Subcutaneous adipose tissue (tissue), 4 donors: ENCODE data around the gene LTBP2. TPM values are rescaled to one million over a fixed set of nuclear protein-coding genes. Genes with fewer than 3 reads are reported as not detected.

ENCODE experiments used
- total RNA-seq, 4 donors: library from RNA; depleted of rRNA; stranded (reverse); fragments of >200 nt; gene quantifications; one replicate each; pipeline ENCODE4 v1.1.0, GENCODE V29; 2016
- TF ChIP-seq, protein P1 (sequence below): fragments of 450-650 bp; IDR thresholded peaks from one replicate; pipeline ENCODE4 v1.5.1; 2016; ENCODE audit warnings: low read depth, mild to moderate bottlenecking, control low read depth, antibody characterized with exemption, moderate library complexity

Gene LTBP2
- total RNA-seq, 4 donors from 2014 or later = 39.6 to 109 (median 64.3) TPM

DNA sequence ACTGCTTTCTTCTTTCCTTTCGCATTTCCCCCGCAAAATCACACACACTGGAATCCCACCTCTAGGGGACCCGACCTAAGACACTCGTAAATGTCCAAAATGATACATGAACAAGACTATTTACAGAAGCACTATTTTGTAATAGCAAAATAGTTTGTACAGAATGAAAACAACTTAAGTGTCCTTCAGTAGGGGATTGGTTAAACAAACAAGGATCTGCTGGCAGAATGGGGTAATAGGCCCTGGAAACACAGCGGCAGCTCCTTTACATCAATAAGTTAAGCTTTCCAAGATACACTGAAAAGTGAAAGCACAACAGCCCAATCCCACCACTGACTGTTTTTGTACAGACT is 48.8 kb downstream of the LTBP2 start:
- TF ChIP-seq, protein P1, sequence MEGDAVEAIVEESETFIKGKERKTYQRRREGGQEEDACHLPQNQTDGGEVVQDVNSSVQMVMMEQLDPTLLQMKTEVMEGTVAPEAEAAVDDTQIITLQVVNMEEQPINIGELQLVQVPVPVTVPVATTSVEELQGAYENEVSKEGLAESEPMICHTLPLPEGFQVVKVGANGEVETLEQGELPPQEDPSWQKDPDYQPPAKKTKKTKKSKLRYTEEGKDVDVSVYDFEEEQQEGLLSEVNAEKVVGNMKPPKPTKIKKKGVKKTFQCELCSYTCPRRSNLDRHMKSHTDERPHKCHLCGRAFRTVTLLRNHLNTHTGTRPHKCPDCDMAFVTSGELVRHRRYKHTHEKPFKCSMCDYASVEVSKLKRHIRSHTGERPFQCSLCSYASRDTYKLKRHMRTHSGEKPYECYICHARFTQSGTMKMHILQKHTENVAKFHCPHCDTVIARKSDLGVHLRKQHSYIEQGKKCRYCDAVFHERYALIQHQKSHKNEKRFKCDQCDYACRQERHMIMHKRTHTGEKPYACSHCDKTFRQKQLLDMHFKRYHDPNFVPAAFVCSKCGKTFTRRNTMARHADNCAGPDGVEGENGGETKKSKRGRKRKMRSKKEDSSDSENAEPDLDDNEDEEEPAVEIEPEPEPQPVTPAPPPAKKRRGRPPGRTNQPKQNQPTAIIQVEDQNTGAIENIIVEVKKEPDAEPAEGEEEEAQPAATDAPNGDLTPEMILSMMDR = no peak

DNA sequence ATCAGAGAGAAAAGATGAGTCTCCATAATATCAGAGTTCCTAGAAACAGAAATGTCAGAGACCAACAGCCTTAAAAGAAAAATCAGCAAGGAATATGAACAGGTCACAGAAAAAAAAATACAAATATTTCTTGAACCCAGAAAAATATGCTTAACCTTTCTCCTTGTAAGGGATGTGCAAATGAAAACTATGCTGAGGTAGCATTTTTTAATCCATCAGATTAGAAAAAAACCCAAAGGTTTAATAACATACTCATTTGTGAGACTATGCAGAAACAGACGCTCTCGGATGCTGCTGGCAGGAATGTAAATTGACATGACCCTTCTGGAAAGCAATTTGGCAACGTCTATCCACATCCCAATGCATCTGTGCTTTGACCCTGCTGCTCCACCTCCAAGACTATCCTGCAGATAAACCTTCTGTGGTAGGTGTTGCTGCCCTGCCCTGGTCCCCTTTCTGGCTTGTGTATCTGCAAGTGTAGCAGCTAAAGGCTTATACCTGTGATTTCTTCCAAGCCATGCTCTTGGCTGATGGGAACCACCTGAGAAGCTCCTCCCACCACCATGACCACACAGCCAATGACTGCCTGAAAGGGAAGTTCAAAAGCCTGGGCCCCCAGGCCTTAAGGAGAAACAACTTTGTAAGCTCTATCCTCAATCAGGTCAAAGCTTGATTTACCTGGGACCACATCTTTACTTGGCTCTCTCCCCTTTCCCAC is 49.4 kb downstream of the LTBP2 start:
- TF ChIP-seq, protein P1 = no peak

DNA sequence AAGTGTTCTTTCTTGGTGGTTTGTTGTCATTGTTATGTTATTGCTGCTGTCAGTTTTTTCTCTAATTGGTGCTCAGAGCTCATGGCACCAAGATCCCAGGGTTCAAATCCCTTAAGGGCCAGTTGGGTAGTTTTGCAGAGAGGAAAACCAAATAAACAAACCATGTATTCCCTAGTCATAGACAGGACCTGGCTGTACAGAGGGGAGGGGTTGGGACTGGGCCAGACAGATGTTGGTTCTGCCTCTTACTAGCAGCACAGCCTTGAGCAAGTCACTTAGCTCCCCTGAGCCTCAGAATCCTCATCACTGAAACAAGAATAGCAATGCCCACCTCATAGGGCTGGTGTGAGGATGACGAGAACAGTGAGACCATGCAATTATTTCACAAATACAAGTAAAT is 53.4 kb downstream of the LTBP2 start:
- TF ChIP-seq, protein P1 = no peak

DNA sequence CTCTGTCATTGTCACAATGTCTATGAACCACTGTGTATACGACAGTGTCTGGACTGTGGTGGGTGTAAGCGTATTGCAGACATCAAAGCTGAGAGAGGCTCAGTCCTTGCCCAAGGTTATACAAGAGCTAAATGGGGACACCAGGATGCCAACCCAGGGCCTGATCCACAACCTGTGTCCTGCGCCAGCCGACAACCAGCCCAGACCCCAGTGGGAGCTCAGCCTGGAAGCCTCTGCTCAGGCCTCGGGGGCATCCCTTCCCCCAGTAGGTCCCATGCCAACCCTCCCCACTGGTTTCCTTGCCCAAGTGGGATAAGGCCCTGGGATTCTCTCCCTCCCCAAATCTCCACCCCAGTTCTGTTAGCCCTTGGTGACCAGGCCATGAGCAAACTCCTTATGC is 54.3 kb downstream of the LTBP2 start:
- TF ChIP-seq, protein P1 = no peak

DNA sequence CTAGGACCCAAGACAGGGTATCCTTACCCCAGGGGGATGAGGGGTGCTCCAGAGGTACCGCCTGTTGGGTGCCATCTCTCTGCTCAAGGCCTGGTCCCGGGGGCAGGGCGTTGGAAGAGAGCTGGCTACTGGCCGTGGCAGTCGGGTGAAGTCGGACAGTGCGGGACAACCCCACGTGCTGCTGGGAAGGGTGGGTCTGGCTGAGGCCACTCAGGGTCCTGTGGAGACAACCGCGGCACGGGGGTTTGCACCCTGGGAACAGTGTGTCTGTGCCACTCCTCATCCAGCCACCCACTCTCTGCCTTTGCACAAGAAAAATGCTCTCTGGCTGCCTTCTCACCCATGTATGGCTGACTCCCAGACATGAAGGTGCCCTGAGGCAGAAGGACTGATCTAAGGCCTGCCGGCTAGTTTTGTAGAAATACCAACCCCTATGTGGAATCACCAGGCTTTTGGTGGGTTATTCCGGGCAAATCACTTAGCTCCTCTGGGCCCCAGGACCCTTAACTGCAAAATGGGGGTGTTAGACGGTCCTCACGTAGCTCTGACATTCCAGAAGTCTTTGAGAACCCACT is 56.5 kb downstream of the LTBP2 start:
- TF ChIP-seq, protein P1 = no peak

DNA sequence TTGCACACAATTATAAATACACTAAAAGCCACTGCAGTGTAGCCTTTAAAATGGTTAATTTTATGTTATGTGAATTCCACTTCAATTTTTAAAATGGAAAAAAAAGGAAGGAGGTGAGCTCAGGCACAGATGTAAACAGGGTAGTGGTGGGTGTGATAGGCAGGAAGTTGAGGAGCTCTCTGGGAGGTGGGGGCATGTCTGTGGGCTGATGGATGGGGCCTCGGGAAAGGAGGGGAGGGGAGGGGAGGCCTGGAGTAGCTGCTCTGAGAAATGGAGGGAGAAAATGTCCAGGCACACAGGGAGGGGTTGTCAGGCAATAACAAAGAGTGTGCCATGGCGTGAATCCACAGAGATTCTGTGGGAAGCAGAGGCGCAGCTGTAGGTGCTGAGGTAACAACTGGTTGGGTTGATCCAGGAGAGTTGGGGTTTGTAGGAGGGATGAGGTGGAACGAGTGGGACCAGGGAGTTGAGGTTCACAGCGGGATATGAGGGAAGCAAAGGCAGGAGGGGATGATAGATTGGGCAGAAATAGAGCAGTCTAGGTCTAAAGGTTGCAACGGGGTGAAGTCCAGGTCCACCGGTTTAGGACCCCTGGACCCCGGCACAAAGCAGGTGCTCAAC is 57.2 kb downstream of the LTBP2 start:
- TF ChIP-seq, protein P1 = no peak

DNA sequence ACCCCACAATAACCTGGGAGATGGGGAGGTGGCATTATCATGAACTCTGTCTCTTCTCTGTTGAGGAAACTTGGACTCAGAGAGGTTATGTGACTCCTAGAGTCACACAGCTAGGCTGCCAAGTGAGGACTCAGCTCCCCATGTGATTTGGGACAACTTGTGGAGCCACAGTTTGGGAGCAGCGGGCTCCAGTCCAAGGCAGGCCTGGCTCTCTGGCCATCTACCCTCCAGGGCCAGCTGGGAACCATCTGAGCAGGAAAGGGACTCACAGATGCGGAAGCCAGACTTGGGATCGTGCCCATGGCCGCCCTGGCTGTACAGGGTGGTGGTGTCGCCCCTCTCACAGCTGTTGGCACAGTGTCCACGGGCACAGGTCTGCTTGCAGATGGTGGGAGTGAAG is 59.4 kb downstream of the LTBP2 start:
- TF ChIP-seq, protein P1 = no peak
